ENCODE measurements around the gene GTPBP4. TPM values are rescaled to one million over a fixed set of nuclear protein-coding genes. Genes with fewer than 3 reads are reported as not detected.

GTPBP4 gene
- total RNA-seq, 1 experiment from 2014 or later: 111 TPM

GRCh38 chr10:972763-973162 lies 15.5 kb upstream of the GTPBP4 start:
- no peaks in the 10 kb centered on the region; a peak in 1 of 4 replicates for H3K9me3 ChIP-seq (ENCODE audit: control insufficient read depth in 1 of 2, insufficient read depth in 1 of 2, low read depth in 1 of 2, low read length in 2 of 2)
- intact Hi-C loops (cut with micrococcal nuclease): no loop called here
- H3K4me2 ChIP-seq (ENCODE audit: low read length): no peak overlapping the region
- H3K27me3 ChIP-seq (ENCODE audit: insufficient read depth, low read length): no peaks in the 10 kb centered on the region; the same call in 1 of the 2 replicates
- H3K79me2 ChIP-seq (ENCODE audit: insufficient read depth, low read length): no peaks in the 10 kb centered on the region
- H3K9ac ChIP-seq (ENCODE audit: low read length): no peak overlapping the region
- BruUV-seq (replicated peaks): no TSS peak
- no peaks in the 10 kb centered on the region for H3K9me2 ChIP-seq (ENCODE audit: insufficient read depth)
- H4K20me1 ChIP-seq (ENCODE audit: insufficient read depth): no peaks in the 10 kb centered on the region
- TF ChIP-seq REST (IDR thresholded peaks at IDR 0.05; ENCODE audit: low read depth): no peak
- TF ChIP-seq ZFX (IDR thresholded peaks at IDR 0.05): no peak
- no peak for TF ChIP-seq ZBTB33 (IDR thresholded peaks at IDR 0.05; ENCODE audit: extremely low read depth, insufficient replicate concordance, low read length)
- TF ChIP-seq ELF1 (IDR thresholded peaks at IDR 0.05; ENCODE audit: borderline replicate concordance, low read depth): no peak
- TF ChIP-seq EZH2 (IDR thresholded peaks at IDR 0.05): no peak
- no peak for TF ChIP-seq MAX (IDR thresholded peaks at IDR 0.05)
- TF ChIP-seq CBX3 (IDR thresholded peaks at IDR 0.05; ENCODE audit: low read depth): no peak
- no peak for TF ChIP-seq RAD21 (IDR thresholded peaks at IDR 0.05; ENCODE audit: low read depth)
- no peak for TF ChIP-seq ATF3 (IDR thresholded peaks at IDR 0.05)
- no peak for TF ChIP-seq TCF7L2 (IDR thresholded peaks at IDR 0.05; ENCODE audit: borderline replicate concordance, extremely low read depth, insufficient read depth, insufficient read length)
- ChIA-PET CTCF (no interaction called here), POLR2A (no interaction called here), RAD21 (ENCODE audit: low non-redundant PET in 1 of 2, low total read pairs in 2 of 2, uncharacterized antibody in 2 of 2, unreplicated experiment in 2 of 2) (no interaction called here)
- DNase-seq (ENCODE audit: low read depth, low spot score) (no peak), ATAC-seq (no peak)
- no peaks in the 10 kb centered on the region for H3K36me3 ChIP-seq (ENCODE audit: control insufficient read depth in 1 of 2, insufficient read depth in 2 of 2, low read length in 2 of 2)
- no peak overlapping the region for H2AFZ ChIP-seq (ENCODE audit: low read depth, low read length, poor library complexity, severe bottlenecking)
- H3K4me3 ChIP-seq (replicated peaks in 1 of 2; ENCODE audit: low read depth in 1 of 2, low read length in 2 of 2): no peak overlapping the region
- no peaks in the 10 kb centered on the region for H3K4me1 ChIP-seq (ENCODE audit: control insufficient read depth in 1 of 2, insufficient read depth in 2 of 2, low read length in 2 of 2)
- no peak overlapping the region for H3K27ac ChIP-seq (ENCODE audit: low read depth, low read length)
